RWPE2 (cell line): ENCODE results near the gene CLASP1.
"Not testable (repeated sequence)": the region's sequence is repeated elsewhere in the genome, so short reads cannot be mapped to it uniquely, and the experiment has no call there.

ENCODE experiments used
- ATAC-seq: fragments of 200-7000 bp; cut with Tn5 transposase; 3 replicates; pipeline ENCODE4 v1.9.1; 2021; ENCODE audit warnings: low read depth
- DNase-seq: peaks from one replicate; pipeline ENCODE4 v3.0.0-alpha.2; 2020; ENCODE audit warnings: low spot score
- H3K27ac ChIP-seq: fragments of 450-650 bp; 2 replicates; pipeline ENCODE4 v1.5.1; 2017; ENCODE audit warnings: mild to moderate bottlenecking; ENCODE audit not compliant: poor library complexity, severe bottlenecking
- H3K27me3 ChIP-seq: fragments of 250-450 bp; sonication (Bioruptor Pico); 2 replicates; pipeline ENCODE4 v1.5.1; 2021; ENCODE audit warnings: mild to moderate bottlenecking, moderate library complexity; ENCODE audit not compliant: insufficient read depth, poor library complexity, severe bottlenecking
- H3K36me3 ChIP-seq: fragments of 250-450 bp; sonication (Bioruptor Pico); 2 replicates; pipeline ENCODE4 v1.5.1; 2020; ENCODE audit warnings: low read depth, mild to moderate bottlenecking, moderate library complexity
- H3K4me1 ChIP-seq: fragments of 250-450 bp; sonication (Bioruptor Pico); 2 replicates; pipeline ENCODE4 v1.5.1; 2021; ENCODE audit warnings: mild to moderate bottlenecking, moderate library complexity; ENCODE audit not compliant: insufficient read depth, poor library complexity, severe bottlenecking
- H3K4me3 ChIP-seq: fragments of 250-450 bp; sonication (Bioruptor Pico); 2 replicates; pipeline ENCODE4 v1.5.1; 2021; ENCODE audit warnings: mild to moderate bottlenecking, moderate library complexity; ENCODE audit not compliant: severe bottlenecking
- H3K9me3 ChIP-seq: fragments of 250-450 bp; sonication (Bioruptor Pico); 2 replicates; pipeline ENCODE4 v1.5.1; 2021; ENCODE audit warnings: mild to moderate bottlenecking, moderate library complexity; ENCODE audit not compliant: severe bottlenecking
- TF ChIP-seq, protein P1 (sequence below): fragments of 450-650 bp; IDR thresholded peaks from one replicate; pipeline ENCODE4 v1.5.1; 2017; ENCODE audit warnings: mild to moderate bottlenecking, moderate library complexity; ENCODE audit not compliant: poor library complexity, severe bottlenecking

CLASP1 gene

GRCh38 chr2:121376535-121377250 is 272.6 kb downstream of the CLASP1 start:
- no peak overlapping the region for H3K27ac ChIP-seq
- no peak for ATAC-seq

GRCh38 chr2:121375621-121376159 is 273.6 kb downstream of the CLASP1 start:
- no peak for DNase-seq
- no peak overlapping the region for H3K4me3 ChIP-seq
- no peaks in the 10 kb centered on the region for H3K27me3 ChIP-seq
- H3K36me3 ChIP-seq = peaks cover 76% of the 10 kb centered on the region
- no peaks in the 10 kb centered on the region for H3K4me1 ChIP-seq
- no peaks in the 10 kb centered on the region for H3K9me3 ChIP-seq
- TF ChIP-seq, protein P1, sequence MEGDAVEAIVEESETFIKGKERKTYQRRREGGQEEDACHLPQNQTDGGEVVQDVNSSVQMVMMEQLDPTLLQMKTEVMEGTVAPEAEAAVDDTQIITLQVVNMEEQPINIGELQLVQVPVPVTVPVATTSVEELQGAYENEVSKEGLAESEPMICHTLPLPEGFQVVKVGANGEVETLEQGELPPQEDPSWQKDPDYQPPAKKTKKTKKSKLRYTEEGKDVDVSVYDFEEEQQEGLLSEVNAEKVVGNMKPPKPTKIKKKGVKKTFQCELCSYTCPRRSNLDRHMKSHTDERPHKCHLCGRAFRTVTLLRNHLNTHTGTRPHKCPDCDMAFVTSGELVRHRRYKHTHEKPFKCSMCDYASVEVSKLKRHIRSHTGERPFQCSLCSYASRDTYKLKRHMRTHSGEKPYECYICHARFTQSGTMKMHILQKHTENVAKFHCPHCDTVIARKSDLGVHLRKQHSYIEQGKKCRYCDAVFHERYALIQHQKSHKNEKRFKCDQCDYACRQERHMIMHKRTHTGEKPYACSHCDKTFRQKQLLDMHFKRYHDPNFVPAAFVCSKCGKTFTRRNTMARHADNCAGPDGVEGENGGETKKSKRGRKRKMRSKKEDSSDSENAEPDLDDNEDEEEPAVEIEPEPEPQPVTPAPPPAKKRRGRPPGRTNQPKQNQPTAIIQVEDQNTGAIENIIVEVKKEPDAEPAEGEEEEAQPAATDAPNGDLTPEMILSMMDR = no peak
- no peak overlapping the region for H3K27ac ChIP-seq
- no peak for ATAC-seq

More at GRCh38 chr2:121376535-121377250, 272.6 kb downstream of the CLASP1 start:
- TF ChIP-seq, protein P1 = no peak
- DNase-seq = no peak
- Histone ChIP-seq H3K9me3 (no peaks in the 10 kb centered on the region), H3K27me3 (no peaks in the 10 kb centered on the region), H3K4me3 (no peak overlapping the region), H3K36me3 (peaks cover 83% of the 10 kb centered on the region), H3K4me1 (no peaks in the 10 kb centered on the region)

- H3K27ac ChIP-seq, H3K4me3 ChIP-seq, H3K27me3 ChIP-seq, DNase-seq, H3K9me3 ChIP-seq, ATAC-seq, H3K4me1 ChIP-seq: not testable (repeated sequence)
- H3K36me3 ChIP-seq = peaks cover 75% of the 10 kb centered on the region
These were observed 274.7 kb downstream of the CLASP1 start for GRCh38 chr2:121374412-121375075.

GRCh38 chr2:121372721-121373353 is 276.4 kb downstream of the CLASP1 start:
- Histone ChIP-seq H3K27me3 (no peaks in the 10 kb centered on the region), H3K4me3 (no peak overlapping the region), H3K27ac (no peak overlapping the region), H3K9me3 (no peaks in the 10 kb centered on the region), H3K36me3 (peaks cover 66% of the 10 kb centered on the region), H3K4me1 (no peaks in the 10 kb centered on the region)
- no peak for DNase-seq
- TF ChIP-seq, protein P1 = no peak
- ATAC-seq = no peak

DNA sequence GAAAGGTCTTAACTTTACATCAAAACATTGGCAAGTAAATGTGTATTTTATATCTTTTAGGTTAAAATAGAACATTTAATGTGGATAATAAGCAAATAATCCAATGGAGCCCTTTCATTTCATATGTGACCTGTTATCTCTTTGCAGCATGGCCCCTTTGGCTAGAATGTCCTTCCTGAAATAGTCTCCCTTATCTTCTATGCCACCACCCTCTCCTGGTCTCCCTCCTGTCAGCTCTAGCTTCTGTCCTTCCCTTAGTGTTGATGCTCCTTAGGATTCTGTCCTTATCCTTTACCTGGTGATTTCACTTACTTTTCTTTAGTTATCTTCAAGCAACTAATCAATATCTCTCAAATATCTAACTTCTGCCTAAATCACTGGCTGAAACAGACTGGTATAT is 277.2 kb downstream of the CLASP1 start:
- H3K27ac ChIP-seq = no peak overlapping the region
- H3K9me3 ChIP-seq = no peaks in the 10 kb centered on the region
- H3K36me3 ChIP-seq = peaks cover 66% of the 10 kb centered on the region
- TF ChIP-seq, protein P1 = no peak
- DNase-seq (no peak), ATAC-seq (no peak)
- H3K4me1 ChIP-seq = no peaks in the 10 kb centered on the region
- H3K4me3 ChIP-seq = no peak overlapping the region
- H3K27me3 ChIP-seq = no peaks in the 10 kb centered on the region
